ENCODE results near the gene DNAJA3.

Gene DNAJA3

GRCh38 chr16:4425378-4426020, at the start of gene DNAJA3:
Gene DNAJA3, plus strand, starts transcription at chr16:4425868. Its CDS starts 14 bp downstream, at chr16:4425882.
- peak; percentile 84 for FAIRE-seq
- peak; percentile 98 for DNase-seq (ENCODE audit: insufficient read length, low spot score)

GRCh38 chr16:4376126-4376892, 49.4 kb upstream of the DNAJA3 start:
- FAIRE-seq = no peak
- DNase-seq (ENCODE audit: insufficient read length, low spot score) = no peak

- no peak for DNase-seq (ENCODE audit: insufficient read length, low spot score)
Observed at GRCh38 chr16:4376893-4377572, 48.6 kb upstream of the DNAJA3 start.

GRCh38 chr16:4377573-4378154, 48.0 kb upstream of the DNAJA3 start:
- FAIRE-seq (no peak), DNase-seq (ENCODE audit: insufficient read length, low spot score) (no peak)

More at GRCh38 chr16:4376893-4377572, 48.6 kb upstream of the DNAJA3 start:
- no peak for FAIRE-seq

- DNase-seq (ENCODE audit: insufficient read length, low spot score) (no peak), FAIRE-seq (no peak)
Observed at GRCh38 chr16:4378161-4378666, 47.5 kb upstream of the DNAJA3 start.

GRCh38 chr16:4378999-4379690, 46.5 kb upstream of the DNAJA3 start:
- DNase-seq (ENCODE audit: insufficient read length, low spot score) (no peak), FAIRE-seq (no peak)

- FAIRE-seq = no peak
- DNase-seq (ENCODE audit: insufficient read length, low spot score) = no peak
Observed at GRCh38 chr16:4380119-4381063, 45.3 kb upstream of the DNAJA3 start.

- no peak for FAIRE-seq
- DNase-seq (ENCODE audit: insufficient read length, low spot score) = no peak
Observed at GRCh38 chr16:4381072-4381934, 44.4 kb upstream of the DNAJA3 start.

- no peak for FAIRE-seq
- no peak for DNase-seq (ENCODE audit: insufficient read length, low spot score)
Observed at GRCh38 chr16:4381935-4382794, 43.5 kb upstream of the DNAJA3 start.

- no peak for DNase-seq (ENCODE audit: insufficient read length, low spot score)
- FAIRE-seq = no peak
Observed at GRCh38 chr16:4382795-4383357, 42.8 kb upstream of the DNAJA3 start.

- DNase-seq (ENCODE audit: insufficient read length, low spot score) (no peak), FAIRE-seq (no peak)
Observed at GRCh38 chr16:4383591-4384444, 41.9 kb upstream of the DNAJA3 start.

- FAIRE-seq = no peak
Observed at GRCh38 chr16:4384509-4384942, 41.1 kb upstream of the DNAJA3 start.

GRCh38 chr16:4385066-4385788, 40.4 kb upstream of the DNAJA3 start:
- DNase-seq (ENCODE audit: insufficient read length, low spot score) (no peak), FAIRE-seq (no peak)

More at GRCh38 chr16:4384509-4384942, 41.1 kb upstream of the DNAJA3 start:
- DNase-seq (ENCODE audit: insufficient read length, low spot score) = no peak

- FAIRE-seq = no peak
Observed at GRCh38 chr16:4385789-4386450, 39.7 kb upstream of the DNAJA3 start.

GRCh38 chr16:4386451-4386805, 39.2 kb upstream of the DNAJA3 start:
- DNase-seq (ENCODE audit: insufficient read length, low spot score) (no peak), FAIRE-seq (no peak)

More at GRCh38 chr16:4385789-4386450, 39.7 kb upstream of the DNAJA3 start:
- DNase-seq (ENCODE audit: insufficient read length, low spot score) = no peak
